ENCODE measurements around the gene CC2D1A. TPM values are rescaled to one million over a fixed set of nuclear protein-coding genes. Genes with fewer than 3 reads are reported as not detected.

Gene CC2D1A
- total and polyA plus RNA-seq, 2 donors (not counting 1 experiment from before 2014, with no cell fraction given), result 34.3 to 47.2 TPM

GRCh38 chr19:13902993-13903555 is 2.9 kb upstream of the CC2D1A start:
- H2AFZ ChIP-seq (ENCODE audit: insufficient read depth, low read depth, low read length, poor library complexity, severe bottlenecking), result no peak overlapping the region
- Mint-ChIP-seq H3K27me3 (no peaks in the 10 kb centered on the region), H3K4me1 (peaks cover 13% of the 10 kb centered on the region), H3K4me3 (no peak overlapping the region), H3K27ac (peak overlapping the region; percentile 15), H3K9me3 (ENCODE audit: insufficient read depth) (no peaks in the 10 kb centered on the region)
- intact Hi-C loops (cut with micrococcal nuclease), result loop anchor here (1.0 kb wide), 1 partner anchor 140 kb away; no protein-coding TSS in a partner anchor
- TF ChIP-seq EZH2 (IDR thresholded peaks at IDR 0.05; ENCODE audit: borderline replicate concordance, insufficient read depth, low read depth, low read length, poor library complexity, severe bottlenecking), result no peak
- TF ChIP-seq, protein P1, sequence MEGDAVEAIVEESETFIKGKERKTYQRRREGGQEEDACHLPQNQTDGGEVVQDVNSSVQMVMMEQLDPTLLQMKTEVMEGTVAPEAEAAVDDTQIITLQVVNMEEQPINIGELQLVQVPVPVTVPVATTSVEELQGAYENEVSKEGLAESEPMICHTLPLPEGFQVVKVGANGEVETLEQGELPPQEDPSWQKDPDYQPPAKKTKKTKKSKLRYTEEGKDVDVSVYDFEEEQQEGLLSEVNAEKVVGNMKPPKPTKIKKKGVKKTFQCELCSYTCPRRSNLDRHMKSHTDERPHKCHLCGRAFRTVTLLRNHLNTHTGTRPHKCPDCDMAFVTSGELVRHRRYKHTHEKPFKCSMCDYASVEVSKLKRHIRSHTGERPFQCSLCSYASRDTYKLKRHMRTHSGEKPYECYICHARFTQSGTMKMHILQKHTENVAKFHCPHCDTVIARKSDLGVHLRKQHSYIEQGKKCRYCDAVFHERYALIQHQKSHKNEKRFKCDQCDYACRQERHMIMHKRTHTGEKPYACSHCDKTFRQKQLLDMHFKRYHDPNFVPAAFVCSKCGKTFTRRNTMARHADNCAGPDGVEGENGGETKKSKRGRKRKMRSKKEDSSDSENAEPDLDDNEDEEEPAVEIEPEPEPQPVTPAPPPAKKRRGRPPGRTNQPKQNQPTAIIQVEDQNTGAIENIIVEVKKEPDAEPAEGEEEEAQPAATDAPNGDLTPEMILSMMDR (IDR thresholded peaks at IDR 0.05), result peak; percentile 52
- H3K27ac ChIP-seq (ENCODE audit: low read length in 2 of 2), result no peak overlapping the region
- no peak overlapping the region for H3K4me2 ChIP-seq (replicated peaks; ENCODE audit: low read depth, low read length, poor library complexity, severe bottlenecking)
- ATAC-seq (ENCODE audit: low read depth), result no peak
- no peaks in the 10 kb centered on the region for H4K20me1 ChIP-seq (ENCODE audit: control insufficient read depth, insufficient read depth, low read length, poor library complexity, severe bottlenecking)
- H3K9me3 ChIP-seq (ENCODE audit: control extremely low read depth in 1 of 3, control insufficient read depth in 2 of 3, insufficient read depth in 1 of 3, low read length in 2 of 3), result no peaks in the 10 kb centered on the region
- WGBS (ENCODE audit: insufficient coverage), result 51% methylated on average over 4 of the region's 4 CpGs
- H3K36me3 ChIP-seq (replicated peaks in 1 of 2; ENCODE audit: control extremely low read depth in 1 of 2, control insufficient read depth in 1 of 2, extremely low read depth in 1 of 2, insufficient read depth in 2 of 2, low read length in 1 of 2), result no peaks in the 10 kb centered on the region
- ChIA-PET POLR2A (interaction anchor here (1.0 kb wide), 1 partner anchor 129 kb away, joined by 6 read pairs; the partner anchor contains the start of gene IL27RA), CTCF (interaction anchor here (0.6 to 3.6 kb wide), 13 partner anchors 102 to 174 kb away, joined by 3 to 19 read pairs (median 3); partner anchors contain the start of genes IL27RA and MISP3)
- H3K4me1 ChIP-seq (ENCODE audit: control insufficient read depth in 2 of 2, insufficient read depth in 2 of 2, low read length in 2 of 2), result peaks cover 9 to 13% of the 10 kb centered on the region in 2 donors
- H3K27me3 ChIP-seq (replicated peaks in 1 of 4; ENCODE audit: control extremely low read depth in 1 of 4, control insufficient read depth in 3 of 4, insufficient read depth in 4 of 4, low read length in 3 of 4), result no peaks in the 10 kb centered on the region
- H3K79me2 ChIP-seq (ENCODE audit: control insufficient read depth, insufficient read depth, low read length), result peaks cover 12% of the 10 kb centered on the region
- H3K4me3 ChIP-seq (ENCODE audit: control extremely low read depth in 1 of 5, extremely low read depth in 1 of 5, insufficient read depth in 1 of 5, low read depth in 2 of 5, low read length in 4 of 5), result no peak overlapping the region
- H3K9ac ChIP-seq (ENCODE audit: low read length), result no peak overlapping the region
- peak; percentile 59 for DNase-seq

- Histone ChIP-seq H3K4me3 (ENCODE audit: control extremely low read depth in 1 of 5, extremely low read depth in 1 of 5, insufficient read depth in 1 of 5, low read depth in 2 of 5, low read length in 4 of 5) (peak overlapping the region; percentile 38 to 90 (median 82)), H3K9me3 (ENCODE audit: control extremely low read depth in 1 of 3, control insufficient read depth in 2 of 3, insufficient read depth in 1 of 3, low read length in 2 of 3) (no peaks in the 10 kb centered on the region), H3K36me3 (replicated peaks in 1 of 2; ENCODE audit: control extremely low read depth in 1 of 2, control insufficient read depth in 1 of 2, extremely low read depth in 1 of 2, insufficient read depth in 2 of 2, low read length in 1 of 2) (peaks cover 0 to 8% of the 10 kb centered on the region in 2 experiments), H3K4me1 (ENCODE audit: control insufficient read depth in 2 of 2, insufficient read depth in 2 of 2, low read length in 2 of 2) (peaks cover 9 to 13% of the 10 kb centered on the region in 2 donors), H4K20me1 (ENCODE audit: control insufficient read depth, insufficient read depth, low read length, poor library complexity, severe bottlenecking) (no peaks in the 10 kb centered on the region), H3K27ac (ENCODE audit: low read length in 2 of 2) (peak overlapping the region; percentile 38 to 62), H3K9ac (ENCODE audit: low read length) (peak overlapping the region; percentile 70), H2AFZ (ENCODE audit: insufficient read depth, low read depth, low read length, poor library complexity, severe bottlenecking) (peak overlapping the region; percentile 91), H3K79me2 (ENCODE audit: control insufficient read depth, insufficient read depth, low read length) (peaks cover 12% of the 10 kb centered on the region), H3K4me2 (replicated peaks; ENCODE audit: low read depth, low read length, poor library complexity, severe bottlenecking) (peak overlapping the region; percentile 90), H3K27me3 (replicated peaks in 1 of 4; ENCODE audit: control extremely low read depth in 1 of 4, control insufficient read depth in 3 of 4, insufficient read depth in 4 of 4, low read length in 3 of 4) (no peaks in the 10 kb centered on the region)
- WGBS (ENCODE audit: insufficient coverage), result 1% methylated on average over 11 of the region's 13 CpGs
- Mint-ChIP-seq H3K4me1 (peaks cover 13% of the 10 kb centered on the region), H3K27me3 (no peaks in the 10 kb centered on the region), H3K9me3 (ENCODE audit: insufficient read depth) (no peaks in the 10 kb centered on the region), H3K4me3 (peak overlapping the region; percentile 89), H3K27ac (peak overlapping the region; percentile 80)
- no peak for TF ChIP-seq EZH2 (IDR thresholded peaks at IDR 0.05; ENCODE audit: borderline replicate concordance, insufficient read depth, low read depth, low read length, poor library complexity, severe bottlenecking)
- TF ChIP-seq, protein P1 (IDR thresholded peaks at IDR 0.05), result no peak
- POLR2A ChIA-PET, result interaction anchor here (0.6 to 0.8 kb wide), 2 partner anchors 46 to 80 kb away, joined by 3 read pairs; partner anchors contain the start of gene DCAF15
- intact Hi-C loops (cut with micrococcal nuclease), result loop anchor here (1.0 kb wide), 7 partner anchors 26 to 231 kb away; partner anchors contain the start of gene DCAF15
- DNase-seq (no peak), ATAC-seq (ENCODE audit: low read depth) (peak; percentile 13)
- CTCF ChIA-PET, result interaction anchor here (0.6 to 2.4 kb wide), 6 partner anchors 9 to 165 kb away, joined by 3 to 8 read pairs (median 4); partner anchors contain the start of gene MISP3
These were observed 512 bp downstream of the CC2D1A start for GRCh38 chr19:13906521-13906904.

All from B cell (primary cell).